K562 (cell line): Measurements from ENCODE around the gene CWF19L1. TPM values are rescaled to one million over a fixed set of nuclear protein-coding genes. Genes with fewer than 3 reads are reported as not detected.

Experiments used
- DMBX1 ChIP-seq: fragments of 250-450 bp; sonication (Bioruptor Pico); IDR thresholded peaks from 2 replicates; pipeline ENCODE4 v1.8.0; 2022; ENCODE audit warnings: inconsistent platforms, mild to moderate bottlenecking, moderate library complexity, borderline replicate concordance
- EZH2 ChIP-seq: IDR thresholded peaks from 2 replicates; pipeline ENCODE4 v1.6.1; 2012; ENCODE audit warnings: low read depth, mild to moderate bottlenecking, inconsistent platforms, low read length, borderline replicate concordance
- HDAC1 ChIP-seq, 2 experiments: fragments of 450-650 bp; IDR thresholded peaks; 2 replicates each; pipeline ENCODE4 v1.6.1; 2016 to 2017; ENCODE audit warnings: inconsistent platforms in 1 of 2, mild to moderate bottlenecking in 1 of 2, moderate library complexity in 1 of 2
- KLF10 ChIP-seq: fragments of 250-450 bp; sonication (Bioruptor Pico); IDR thresholded peaks from 2 replicates; pipeline ENCODE4 v1.6.1; 2021; ENCODE audit warnings: matching md5 sums
- LCOR ChIP-seq: sonication (generic); formaldehyde crosslinking; IDR thresholded peaks from 2 replicates; pipeline ENCODE4 v1.8.0; 2022; ENCODE audit warnings: mild to moderate bottlenecking, missing genetic modification reagents
- NFATC3 ChIP-seq: fragments of 450-650 bp; IDR thresholded peaks from 2 replicates; pipeline ENCODE4 v1.6.1; 2017; ENCODE audit warnings: mild to moderate bottlenecking
- OTX1 ChIP-seq: fragments of 450-650 bp; formaldehyde crosslinking; IDR thresholded peaks from 2 replicates; pipeline ENCODE4 v1.4.0; 2022; ENCODE audit warnings: mild to moderate bottlenecking
- POLR2AphosphoS5 ChIP-seq: IDR thresholded peaks from 2 replicates; pipeline ENCODE4 v1.6.1; 2011; ENCODE audit warnings: mild to moderate bottlenecking, low read depth, low read length, moderate library complexity; ENCODE audit not compliant: control insufficient read depth, insufficient read depth
- SAFB ChIP-seq: fragments of 200-400 bp; formaldehyde crosslinking; IDR thresholded peaks from 2 replicates; pipeline ENCODE4 v1.6.1; 2017; ENCODE audit warnings: low read depth, low read length, borderline replicate concordance
- TFAP4 ChIP-seq: sonication (generic); formaldehyde crosslinking; IDR thresholded peaks from 2 replicates; pipeline ENCODE4 v1.8.0; 2022; ENCODE audit warnings: missing genetic modification reagents, mild to moderate bottlenecking, moderate library complexity, borderline replicate concordance
- USF1 ChIP-seq: sonication (generic); formaldehyde crosslinking; IDR thresholded peaks from 2 replicates; pipeline ENCODE4 v1.9.0; 2022; ENCODE audit warnings: mild to moderate bottlenecking, missing genetic modification reagents
- ZBTB40 ChIP-seq, 2 experiments: fragments of 450-650 bp in 1 of 2; sonication (generic) in 1 of 2; formaldehyde crosslinking in 1 of 2; IDR thresholded peaks; 2 replicates each; pipeline versions ENCODE4 v1.7.1 to v1.9.0; 2016 to 2022; ENCODE audit warnings: inconsistent platforms in 1 of 2, mild to moderate bottlenecking in 1 of 2, missing genetic modification reagents in 1 of 2
- ZFX ChIP-seq: sonication (generic); formaldehyde crosslinking; IDR thresholded peaks from 2 replicates; pipeline ENCODE4 v1.8.0; 2022; ENCODE audit warnings: mild to moderate bottlenecking, missing genetic modification reagents, moderate library complexity
- ZNF197 ChIP-seq: fragments of 200-800 bp; sonication (Bioruptor generic); IDR thresholded peaks from 2 replicates; pipeline ENCODE4 v1.6.1; 2016; ENCODE audit warnings: low read depth, missing genetic modification characterization, missing compliant biosample characterization
- ZNF3 ChIP-seq: fragments of 250-450 bp; sonication (Bioruptor Pico); IDR thresholded peaks from 2 replicates; pipeline ENCODE4 v1.5.0; 2021; ENCODE audit warnings: mild to moderate bottlenecking, moderate library complexity
- ZNF436 ChIP-seq: fragments of 250-450, 450-650 bp; sonication (Bioruptor Pico); formaldehyde crosslinking; IDR thresholded peaks from 2 replicates; pipeline ENCODE4 v1.7.0; 2020; ENCODE audit warnings: mild to moderate bottlenecking
- polyA plus RNA-seq, 8 experiments: library from polyadenylated mRNA; depleted of rRNA in 4 of 8; stranded (reverse) in 5 of 8; unstranded in 3 of 8; fragments of >200 nt; fragmentation: Nextera tagmentation in 2 of 8; fragmentation: Illumina TruSeq in 1 of 8; extraction: Ambion mirVana in 2 of 8; extraction: Trizol in 1 of 8; gene quantifications; 2 replicates each; pipeline versions ENCODE4 v1.2.1 to v1.2.3, GENCODE V29; 2011 to 2014; ENCODE audit warnings: inconsistent platforms in 1 of 8, missing spikeins in 1 of 8
- total RNA-seq, 7 experiments: library from RNA; depleted of rRNA in 6 of 7; stranded (reverse); fragments of >200 nt in 6 of 7; fragmentation: Illumina TruSeq in 2 of 7; extraction: Trizol in 2 of 7; gene quantifications; 2 replicates each; pipeline versions ENCODE4 v1.2.1 to v1.2.3, GENCODE V29; 2011 to 2021; ENCODE audit warnings: low replicate concordance in 1 of 7

Gene CWF19L1
- total and polyA plus RNA-seq, 9 of the 15 experiments (the other 6 are each of a cell fraction or from before 2014, with no cell fraction given): 19.5 to 49.9 (median 30.9) TPM

DNA sequence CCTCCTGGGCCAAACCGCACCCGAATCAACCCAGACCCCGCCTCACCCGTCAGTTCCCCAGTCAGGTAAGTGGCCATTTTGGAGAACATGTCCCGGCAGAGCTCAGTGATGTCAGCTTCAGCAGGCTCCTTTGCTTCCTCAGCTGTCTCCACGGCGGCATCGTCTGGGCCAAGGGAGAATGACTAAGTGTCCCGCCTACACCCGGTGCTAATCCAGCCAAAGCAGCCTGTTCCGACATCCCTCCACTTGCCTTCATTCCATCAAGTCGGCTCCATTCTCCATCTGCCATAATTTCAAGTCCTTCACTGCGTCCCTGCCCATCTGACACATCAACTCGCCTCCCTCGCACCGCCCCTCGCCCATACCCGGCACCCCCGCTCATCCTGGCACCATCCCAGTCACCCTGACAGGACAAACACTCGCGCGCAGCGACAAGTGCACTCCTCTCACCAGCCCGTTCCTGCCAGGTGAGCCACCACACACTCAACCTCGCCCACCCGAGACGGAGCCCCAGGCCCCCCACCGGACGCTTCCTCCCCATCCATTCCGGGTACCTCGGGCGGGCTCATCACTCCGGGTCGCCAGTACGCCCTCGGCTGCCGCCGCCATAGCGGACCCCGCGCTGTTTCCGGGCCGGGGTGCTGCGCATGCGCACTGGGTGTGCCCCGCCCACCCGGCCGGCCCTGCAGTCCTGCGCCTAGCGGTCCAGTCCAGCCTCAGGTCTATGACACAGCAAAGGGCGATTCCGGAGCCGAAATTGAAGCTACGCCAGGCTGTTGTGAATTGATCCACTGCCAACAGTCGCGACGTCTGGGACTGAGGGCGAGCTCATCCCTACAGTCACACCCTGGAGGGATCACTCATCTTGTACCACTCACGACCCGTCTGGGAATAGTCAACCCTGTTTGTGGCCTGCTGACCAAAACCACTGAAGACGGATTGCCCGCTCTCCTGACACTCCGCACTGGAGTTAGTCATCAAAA, 18.9 kb upstream of the CWF19L1 start, which contains the start of gene BLOC1S2 (continued):
- TF ChIP-seq ZBTB40 (IDR thresholded peaks at IDR 0.05) (peak; percentile 66; the same call in 1 of the 2 replicates), ZBTB40 (CRISPR knock-in tag; IDR thresholded peaks at IDR 0.05) (no peak), EZH2 (no peak), HDAC1 (IDR thresholded peaks at IDR 0.05) (peak in 1 of 2 experiments; percentile 86; a peak in 2 of 4 replicates), USF1 (0 out of 2 replicates have a peak, but pooled peaks have one; percentile 25), DMBX1 (CRISPR knock-in tag) (no peak), ZNF197 (CRISPR knock-in tag) (no peak), LCOR (CRISPR knock-in tag) (no peak), POLR2AphosphoS5 (peak; percentile 77), ZFX (CRISPR knock-in tag) (peak; percentile 76), OTX1 (no peak), ZNF436 (CRISPR knock-in tag) (no peak), ZNF3 (CRISPR knock-in tag) (no peak), SAFB (no peak), NFATC3 (no peak), KLF10 (no peak), TFAP4 (CRISPR knock-in tag) (peak; percentile 86)
